Thyroid gland (tissue), 4 donors: Measurements from ENCODE around the gene ZNF684.

Experiments used
- POLR2A ChIP-seq, 2 donors: fragments of 450-650 bp; IDR thresholded peaks; one replicate each; pipeline ENCODE4 v1.6.1; 2017; ENCODE audit warnings: antibody characterized with exemption in 2 of 2, mild to moderate bottlenecking in 2 of 2, moderate library complexity in 1 of 2
- TF ChIP-seq, protein P1 (sequence below), 6 experiments: fragments of 200-600 bp in 3 of 6; fragments of 450-650 bp in 3 of 6; sonication (generic) in 3 of 6; IDR thresholded peaks; one replicate each; pipeline ENCODE4 v1.5.1; 2016 to 2019; ENCODE audit warnings: antibody characterized with exemption in 6 of 6, mild to moderate bottlenecking in 2 of 6, inconsistent platforms in 1 of 6, moderate library complexity in 1 of 6

DNA sequence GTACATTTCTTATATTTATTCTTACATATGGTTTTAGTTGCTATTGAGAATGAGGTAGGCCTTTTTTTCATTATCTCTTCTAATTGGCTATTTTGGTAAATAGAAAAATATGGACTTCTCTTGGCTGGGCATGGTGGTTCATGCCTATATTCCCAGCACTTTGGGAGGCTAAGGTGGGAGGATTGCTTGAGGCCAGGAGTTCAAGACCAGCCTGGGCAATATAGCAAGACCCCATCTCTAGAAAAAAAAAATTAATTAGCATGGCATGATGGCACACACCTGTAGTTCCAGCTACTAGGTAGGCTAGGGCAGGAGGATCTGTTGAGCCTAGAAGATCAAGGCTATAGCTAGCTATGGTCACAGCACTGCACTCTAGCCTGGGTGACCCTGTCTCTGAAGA is 3.2 kb downstream of the ZNF684 start:
- TF ChIP-seq, protein P1, sequence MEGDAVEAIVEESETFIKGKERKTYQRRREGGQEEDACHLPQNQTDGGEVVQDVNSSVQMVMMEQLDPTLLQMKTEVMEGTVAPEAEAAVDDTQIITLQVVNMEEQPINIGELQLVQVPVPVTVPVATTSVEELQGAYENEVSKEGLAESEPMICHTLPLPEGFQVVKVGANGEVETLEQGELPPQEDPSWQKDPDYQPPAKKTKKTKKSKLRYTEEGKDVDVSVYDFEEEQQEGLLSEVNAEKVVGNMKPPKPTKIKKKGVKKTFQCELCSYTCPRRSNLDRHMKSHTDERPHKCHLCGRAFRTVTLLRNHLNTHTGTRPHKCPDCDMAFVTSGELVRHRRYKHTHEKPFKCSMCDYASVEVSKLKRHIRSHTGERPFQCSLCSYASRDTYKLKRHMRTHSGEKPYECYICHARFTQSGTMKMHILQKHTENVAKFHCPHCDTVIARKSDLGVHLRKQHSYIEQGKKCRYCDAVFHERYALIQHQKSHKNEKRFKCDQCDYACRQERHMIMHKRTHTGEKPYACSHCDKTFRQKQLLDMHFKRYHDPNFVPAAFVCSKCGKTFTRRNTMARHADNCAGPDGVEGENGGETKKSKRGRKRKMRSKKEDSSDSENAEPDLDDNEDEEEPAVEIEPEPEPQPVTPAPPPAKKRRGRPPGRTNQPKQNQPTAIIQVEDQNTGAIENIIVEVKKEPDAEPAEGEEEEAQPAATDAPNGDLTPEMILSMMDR (IDR thresholded peaks at IDR 0.05) = no peak
- TF ChIP-seq POLR2A (IDR thresholded peaks at IDR 0.05) = no peak
